GM23338 (cell line): ENCODE data around the gene SLC6A5. TPM values are rescaled to one million over a fixed set of nuclear protein-coding genes. Genes with fewer than 3 reads are reported as not detected.

Experiments
- ATAC-seq: fragments of 200-7000 bp; cut with Tn5 transposase; 3 replicates; pipeline ENCODE4 v1.9.1; 2020
- DNase-seq: peaks from one replicate; pipeline ENCODE4 v3.0.0-alpha.2; 2015; ENCODE audit warnings: low spot score
- H2AFZ ChIP-seq: fragments of 200-600 bp; sonication (generic); 2 replicates; pipeline ENCODE4 v1.8.0; 2016; ENCODE audit warnings: antibody characterized with exemption, mild to moderate bottlenecking, moderate library complexity
- H3F3A ChIP-seq: fragments of 200-600 bp; sonication (generic); replicated peaks from 2 replicates; pipeline ENCODE4 v1.8.0; 2017; ENCODE audit warnings: antibody characterized with exemption, mixed run types, low read depth
- H3K27ac ChIP-seq: fragments of 200-600 bp; sonication (generic); 2 replicates; pipeline ENCODE4 v1.6.1; 2016; ENCODE audit warnings: low read depth
- H3K27me3 ChIP-seq: fragments of 200-600 bp; sonication (generic); 2 replicates; pipeline ENCODE4 v1.8.0; 2016; ENCODE audit warnings: mild to moderate bottlenecking, mixed run types, moderate library complexity; ENCODE audit not compliant: insufficient read depth
- H3K36me3 ChIP-seq: fragments of 200-600 bp; sonication (generic); 2 replicates; pipeline ENCODE4 v1.8.0; 2016; ENCODE audit warnings: mild to moderate bottlenecking; ENCODE audit not compliant: insufficient read depth
- H3K4me1 ChIP-seq: fragments of 200-600 bp; sonication (generic); 2 replicates; pipeline ENCODE4 v1.8.0; 2016; ENCODE audit warnings: mild to moderate bottlenecking, moderate library complexity; ENCODE audit not compliant: insufficient read depth
- H3K4me2 ChIP-seq: fragments of 200-600 bp; sonication (generic); 2 replicates; pipeline ENCODE4 v1.7.1; 2017; ENCODE audit warnings: mixed run types
- H3K4me3 ChIP-seq: fragments of 200-600 bp; sonication (generic); 2 replicates; pipeline ENCODE4 v1.6.1; 2016; ENCODE audit warnings: mixed run types
- H3K79me2 ChIP-seq: fragments of 200-600 bp; sonication (generic); replicated peaks from 2 replicates; pipeline ENCODE4 v1.8.0; 2017; ENCODE audit warnings: mild to moderate bottlenecking; ENCODE audit not compliant: insufficient read depth
- H3K9me2 ChIP-seq: fragments of 200-600 bp; sonication (generic); 2 replicates; pipeline ENCODE4 v1.8.0; 2017; ENCODE audit not compliant: insufficient read depth
- H4K20me1 ChIP-seq: fragments of 200-600 bp; sonication (generic); replicated peaks from 2 replicates; pipeline ENCODE4 v1.8.0; 2017; ENCODE audit warnings: mild to moderate bottlenecking; ENCODE audit not compliant: insufficient read depth
- H3K27ac Mint-ChIP-seq: 2 replicates; pipeline ENCODE4 v1.8.0; 2020; ENCODE audit warnings: inconsistent platforms, mild to moderate bottlenecking, moderate library complexity, mixed read lengths
- H3K27me3 Mint-ChIP-seq: 3 replicates; pipeline ENCODE4 v1.8.0; 2022; ENCODE audit warnings: low read depth, mild to moderate bottlenecking, moderate library complexity, mixed read lengths, inconsistent platforms; ENCODE audit not compliant: insufficient read depth, poor library complexity
- H3K36me3 Mint-ChIP-seq: 3 replicates; pipeline ENCODE4 v1.8.0; 2021; ENCODE audit warnings: low read depth, mild to moderate bottlenecking, inconsistent platforms, moderate library complexity, mixed read lengths
- H3K4me1 Mint-ChIP-seq: 3 replicates; pipeline ENCODE4 v1.8.0; 2020; ENCODE audit warnings: mild to moderate bottlenecking, inconsistent platforms, mixed read lengths
- H3K4me3 Mint-ChIP-seq: 3 replicates; pipeline ENCODE4 v1.8.0; 2021; ENCODE audit warnings: moderate library complexity, mild to moderate bottlenecking, inconsistent platforms, mixed read lengths
- H3K9me3 Mint-ChIP-seq: 3 replicates; pipeline ENCODE4 v1.8.0; 2020; ENCODE audit warnings: moderate library complexity, mild to moderate bottlenecking, inconsistent platforms, mixed read lengths
- CREB1 ChIP-seq: fragments of 250-450 bp; sonication (Bioruptor Pico); IDR thresholded peaks from 2 replicates; pipeline ENCODE4 v1.5.0; 2020; ENCODE audit warnings: low read depth, mild to moderate bottlenecking, moderate library complexity
- EZH2 ChIP-seq: fragments of 200-600 bp; sonication (generic); IDR thresholded peaks from one replicate; pipeline ENCODE4 v1.8.0; 2017; ENCODE audit warnings: antibody characterized with exemption, mild to moderate bottlenecking, low read depth; ENCODE audit not compliant: unreplicated experiment
- JUNB ChIP-seq: IDR thresholded peaks from one replicate; pipeline ENCODE4 v1.6.1; 2016; ENCODE audit warnings: antibody characterized with exemption; ENCODE audit not compliant: unreplicated experiment
- POLR2AphosphoS5 ChIP-seq: IDR thresholded peaks from 2 replicates; pipeline ENCODE4 v1.6.1; 2016; ENCODE audit warnings: antibody characterized with exemption, low read depth
- STAT1 ChIP-seq: IDR thresholded peaks from one replicate; pipeline ENCODE4 v1.6.1; 2016; ENCODE audit warnings: antibody characterized with exemption; ENCODE audit not compliant: unreplicated experiment
- ZNF114 ChIP-seq: fragments of 250-450 bp; sonication (Bioruptor Pico); IDR thresholded peaks from 2 replicates; pipeline ENCODE4 v1.5.0; 2020; ENCODE audit warnings: mild to moderate bottlenecking, moderate library complexity
- ZNF331 ChIP-seq: fragments of 250-450 bp; sonication (Bioruptor Pico); IDR thresholded peaks from 2 replicates; pipeline ENCODE4 v1.5.0; 2020; ENCODE audit warnings: low read depth, mild to moderate bottlenecking, moderate library complexity
- polyA plus RNA-seq: library from polyadenylated mRNA; unstranded; fragments of >200 nt; fragmentation: Nextera tagmentation; extraction: Ambion mirVana; gene quantifications from 2 replicates; pipeline ENCODE4 v1.2.1, GENCODE V29; 2016
- total RNA-seq: library from RNA; depleted of rRNA; stranded (reverse); fragments of >200 nt; shearing (Covaris generic); gene quantifications from 2 replicates; pipeline ENCODE4 v1.2.3, GENCODE V29; 2014
- TF ChIP-seq, protein P1 (sequence below), 2 experiments: fragments of 200-600 bp in 1 of 2; sonication (generic) in 1 of 2; conservative IDR thresholded peaks; 2 replicates each; pipeline versions ENCODE4 v1.5.1 to v1.6.1; 2016 to 2017; ENCODE audit warnings: antibody characterized with exemption in 2 of 2, low read depth in 2 of 2, mild to moderate bottlenecking in 2 of 2, moderate library complexity in 1 of 2
- TF ChIP-seq, protein P2 (sequence below): fragments of 250-450 bp; sonication (Bioruptor Pico); IDR thresholded peaks from 2 replicates; pipeline ENCODE4 v1.5.0; 2020; ENCODE audit warnings: mild to moderate bottlenecking, moderate library complexity
- TF ChIP-seq, protein P3 (sequence below): IDR thresholded peaks from 2 replicates; pipeline ENCODE4 v1.6.1; 2016; ENCODE audit warnings: antibody characterized with exemption

Gene SLC6A5
- total and polyA plus RNA-seq, 2 experiments from 2014 or later, result not detected

DNA sequence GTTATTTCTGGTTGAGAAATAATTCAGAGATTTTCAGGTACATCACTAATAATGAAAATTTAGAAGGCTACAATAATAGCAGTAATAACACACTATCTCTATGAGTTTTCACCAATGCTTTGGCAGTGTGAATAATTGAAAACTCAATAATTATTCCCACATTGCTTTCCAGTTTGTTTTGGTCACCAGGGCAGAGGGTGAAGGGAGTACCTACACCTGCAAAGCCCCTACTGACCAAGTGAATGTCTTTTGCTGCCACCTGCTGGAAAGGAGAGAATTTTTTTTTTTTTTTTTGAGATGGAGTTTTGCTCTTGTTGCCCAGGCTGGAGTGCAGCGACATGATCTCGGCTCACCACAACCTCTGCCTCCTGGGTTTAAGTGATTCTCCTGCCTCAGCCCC lies 73.2 kb downstream of the SLC6A5 start:
- Mint-ChIP-seq H3K4me1 (peaks cover 25% of the 10 kb centered on the region), H3K4me3 (no peak overlapping the region), H3K36me3 (no peaks in the 10 kb centered on the region), H3K27ac (no peak overlapping the region), H3K27me3 (peaks cover 42% of the 10 kb centered on the region), H3K9me3 (no peaks in the 10 kb centered on the region; the same call in 1 of the 3 replicates)
- peaks cover 9% of the 10 kb centered on the region; the same call in 1 of the 2 replicates for H3F3A ChIP-seq
- peaks cover 51% of the 10 kb centered on the region for H3K27me3 ChIP-seq
- H4K20me1 ChIP-seq, result peaks cover 7% of the 10 kb centered on the region; the same call in 1 of the 2 replicates
- peaks cover 28% of the 10 kb centered on the region for H3K4me1 ChIP-seq
- no peaks in the 10 kb centered on the region for H3K36me3 ChIP-seq
- TF ChIP-seq, protein P1, sequence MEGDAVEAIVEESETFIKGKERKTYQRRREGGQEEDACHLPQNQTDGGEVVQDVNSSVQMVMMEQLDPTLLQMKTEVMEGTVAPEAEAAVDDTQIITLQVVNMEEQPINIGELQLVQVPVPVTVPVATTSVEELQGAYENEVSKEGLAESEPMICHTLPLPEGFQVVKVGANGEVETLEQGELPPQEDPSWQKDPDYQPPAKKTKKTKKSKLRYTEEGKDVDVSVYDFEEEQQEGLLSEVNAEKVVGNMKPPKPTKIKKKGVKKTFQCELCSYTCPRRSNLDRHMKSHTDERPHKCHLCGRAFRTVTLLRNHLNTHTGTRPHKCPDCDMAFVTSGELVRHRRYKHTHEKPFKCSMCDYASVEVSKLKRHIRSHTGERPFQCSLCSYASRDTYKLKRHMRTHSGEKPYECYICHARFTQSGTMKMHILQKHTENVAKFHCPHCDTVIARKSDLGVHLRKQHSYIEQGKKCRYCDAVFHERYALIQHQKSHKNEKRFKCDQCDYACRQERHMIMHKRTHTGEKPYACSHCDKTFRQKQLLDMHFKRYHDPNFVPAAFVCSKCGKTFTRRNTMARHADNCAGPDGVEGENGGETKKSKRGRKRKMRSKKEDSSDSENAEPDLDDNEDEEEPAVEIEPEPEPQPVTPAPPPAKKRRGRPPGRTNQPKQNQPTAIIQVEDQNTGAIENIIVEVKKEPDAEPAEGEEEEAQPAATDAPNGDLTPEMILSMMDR (conservative IDR thresholded peaks at IDR 0.05; ENCODE audit: low read depth in 2 of 2), result peak; percentile 56 to 69
- TF ChIP-seq ZNF331 (CRISPR knock-in tag) (no peak), EZH2 (peak; percentile 31)
- H3K79me2 ChIP-seq, result no peaks in the 10 kb centered on the region
- ATAC-seq (peak; percentile 15), DNase-seq (peak; percentile 64)
- H3K4me3 ChIP-seq, result no peak overlapping the region
- H2AFZ ChIP-seq, result no peak overlapping the region
- 0 out of 2 replicates have a peak, but pooled peaks cover 4% of the 10 kb centered on the region for H3K9me2 ChIP-seq
- H3K27ac ChIP-seq, result no peak overlapping the region
- peak overlapping the region; percentile 96; the same call in 1 of the 2 replicates for H3K4me2 ChIP-seq

DNA sequence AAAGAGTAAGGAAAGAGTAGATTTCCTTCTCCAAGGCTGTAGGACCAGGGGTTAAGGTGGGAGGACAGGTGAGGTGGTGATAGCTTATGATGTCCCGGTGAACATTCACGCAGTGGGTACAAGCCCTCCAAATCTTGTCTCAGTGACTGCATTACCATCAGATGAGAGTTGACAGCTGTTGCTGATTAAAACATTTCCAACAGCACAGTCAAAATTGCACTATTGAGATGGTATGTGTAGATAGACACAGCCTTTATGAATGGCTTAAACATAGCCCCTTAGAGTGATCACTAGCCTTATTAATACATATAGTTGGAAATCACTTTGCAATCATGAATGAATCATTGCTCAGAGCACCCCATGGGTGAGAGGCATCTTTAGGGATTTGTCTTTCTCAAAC lies 77.2 kb downstream of the SLC6A5 start:
- no peaks in the 10 kb centered on the region for H3K36me3 Mint-ChIP-seq
- H3K27ac ChIP-seq, result no peak overlapping the region
- H4K20me1 ChIP-seq, result no peaks in the 10 kb centered on the region
- H3K27ac Mint-ChIP-seq, result no peak overlapping the region
- H3K4me1 Mint-ChIP-seq, result peaks cover 8% of the 10 kb centered on the region
- H3K4me3 Mint-ChIP-seq, result no peak overlapping the region
- H3K4me2 ChIP-seq, result no peak overlapping the region
- H3K4me3 ChIP-seq, result no peak overlapping the region
- peaks cover 3% of the 10 kb centered on the region for H3K27me3 Mint-ChIP-seq
- no peaks in the 10 kb centered on the region for H3K79me2 ChIP-seq
- H3K9me2 ChIP-seq, result 0 out of 2 replicates have a peak, but pooled peaks cover 4% of the 10 kb centered on the region
- H3K9me3 Mint-ChIP-seq, result no peaks in the 10 kb centered on the region; the same call in 2 of the 3 replicates
- H3K36me3 ChIP-seq, result no peaks in the 10 kb centered on the region
- H2AFZ ChIP-seq, result no peak overlapping the region
- ATAC-seq, result no peak
- peaks cover 10% of the 10 kb centered on the region for H3K27me3 ChIP-seq
- H3F3A ChIP-seq, result no peaks in the 10 kb centered on the region
- DNase-seq, result no peak
- peaks cover 8% of the 10 kb centered on the region for H3K4me1 ChIP-seq
- no peak for TF ChIP-seq ZNF114 (CRISPR knock-in tag)
- TF ChIP-seq, protein P2, sequence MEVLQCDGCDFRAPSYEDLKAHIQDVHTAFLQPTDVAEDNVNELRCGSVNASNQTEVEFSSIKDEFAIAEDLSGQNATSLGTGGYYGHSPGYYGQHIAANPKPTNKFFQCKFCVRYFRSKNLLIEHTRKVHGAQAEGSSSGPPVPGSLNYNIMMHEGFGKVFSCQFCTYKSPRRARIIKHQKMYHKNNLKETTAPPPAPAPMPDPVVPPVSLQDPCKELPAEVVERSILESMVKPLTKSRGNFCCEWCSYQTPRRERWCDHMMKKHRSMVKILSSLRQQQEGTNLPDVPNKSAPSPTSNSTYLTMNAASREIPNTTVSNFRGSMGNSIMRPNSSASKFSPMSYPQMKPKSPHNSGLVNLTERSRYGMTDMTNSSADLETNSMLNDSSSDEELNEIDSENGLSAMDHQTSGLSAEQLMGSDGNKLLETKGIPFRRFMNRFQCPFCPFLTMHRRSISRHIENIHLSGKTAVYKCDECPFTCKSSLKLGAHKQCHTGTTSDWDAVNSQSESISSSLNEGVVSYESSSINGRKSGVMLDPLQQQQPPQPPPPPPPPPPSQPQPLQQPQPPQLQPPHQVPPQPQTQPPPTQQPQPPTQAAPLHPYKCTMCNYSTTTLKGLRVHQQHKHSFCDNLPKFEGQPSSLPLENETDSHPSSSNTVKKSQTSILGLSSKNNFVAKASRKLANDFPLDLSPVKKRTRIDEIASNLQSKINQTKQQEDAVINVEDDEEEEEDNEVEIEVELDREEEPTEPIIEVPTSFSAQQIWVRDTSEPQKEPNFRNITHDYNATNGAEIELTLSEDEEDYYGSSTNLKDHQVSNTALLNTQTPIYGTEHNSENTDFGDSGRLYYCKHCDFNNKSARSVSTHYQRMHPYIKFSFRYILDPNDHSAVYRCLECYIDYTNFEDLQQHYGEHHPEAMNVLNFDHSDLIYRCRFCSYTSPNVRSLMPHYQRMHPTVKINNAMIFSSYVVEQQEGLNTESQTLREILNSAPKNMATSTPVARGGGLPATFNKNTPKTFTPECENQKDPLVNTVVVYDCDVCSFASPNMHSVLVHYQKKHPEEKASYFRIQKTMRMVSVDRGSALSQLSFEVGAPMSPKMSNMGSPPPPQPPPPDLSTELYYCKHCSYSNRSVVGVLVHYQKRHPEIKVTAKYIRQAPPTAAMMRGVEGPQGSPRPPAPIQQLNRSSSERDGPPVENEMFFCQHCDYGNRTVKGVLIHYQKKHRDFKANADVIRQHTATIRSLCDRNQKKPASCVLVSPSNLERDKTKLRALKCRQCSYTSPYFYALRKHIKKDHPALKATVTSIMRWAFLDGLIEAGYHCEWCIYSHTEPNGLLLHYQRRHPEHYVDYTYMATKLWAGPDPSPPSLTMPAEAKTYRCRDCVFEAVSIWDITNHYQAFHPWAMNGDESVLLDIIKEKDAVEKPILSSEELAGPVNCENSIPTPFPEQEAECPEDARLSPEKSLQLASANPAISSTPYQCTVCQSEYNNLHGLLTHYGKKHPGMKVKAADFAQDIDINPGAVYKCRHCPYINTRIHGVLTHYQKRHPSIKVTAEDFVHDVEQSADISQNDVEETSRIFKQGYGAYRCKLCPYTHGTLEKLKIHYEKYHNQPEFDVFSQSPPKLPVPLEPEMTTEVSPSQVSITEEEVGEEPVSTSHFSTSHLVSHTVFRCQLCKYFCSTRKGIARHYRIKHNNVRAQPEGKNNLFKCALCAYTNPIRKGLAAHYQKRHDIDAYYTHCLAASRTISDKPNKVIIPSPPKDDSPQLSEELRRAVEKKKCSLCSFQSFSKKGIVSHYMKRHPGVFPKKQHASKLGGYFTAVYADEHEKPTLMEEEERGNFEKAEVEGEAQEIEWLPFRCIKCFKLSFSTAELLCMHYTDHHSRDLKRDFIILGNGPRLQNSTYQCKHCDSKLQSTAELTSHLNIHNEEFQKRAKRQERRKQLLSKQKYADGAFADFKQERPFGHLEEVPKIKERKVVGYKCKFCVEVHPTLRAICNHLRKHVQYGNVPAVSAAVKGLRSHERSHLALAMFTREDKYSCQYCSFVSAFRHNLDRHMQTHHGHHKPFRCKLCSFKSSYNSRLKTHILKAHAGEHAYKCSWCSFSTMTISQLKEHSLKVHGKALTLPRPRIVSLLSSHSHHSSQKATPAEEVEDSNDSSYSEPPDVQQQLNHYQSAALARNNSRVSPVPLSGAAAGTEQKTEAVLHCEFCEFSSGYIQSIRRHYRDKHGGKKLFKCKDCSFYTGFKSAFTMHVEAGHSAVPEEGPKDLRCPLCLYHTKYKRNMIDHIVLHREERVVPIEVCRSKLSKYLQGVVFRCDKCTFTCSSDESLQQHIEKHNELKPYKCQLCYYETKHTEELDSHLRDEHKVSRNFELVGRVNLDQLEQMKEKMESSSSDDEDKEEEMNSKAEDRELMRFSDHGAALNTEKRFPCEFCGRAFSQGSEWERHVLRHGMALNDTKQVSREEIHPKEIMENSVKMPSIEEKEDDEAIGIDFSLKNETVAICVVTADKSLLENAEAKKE (CRISPR knock-in tag), result no peak
- TF ChIP-seq EZH2, result no peak
- no peak for TF ChIP-seq STAT1
- no peak for TF ChIP-seq ZNF331 (CRISPR knock-in tag)
- TF ChIP-seq, protein P3, sequence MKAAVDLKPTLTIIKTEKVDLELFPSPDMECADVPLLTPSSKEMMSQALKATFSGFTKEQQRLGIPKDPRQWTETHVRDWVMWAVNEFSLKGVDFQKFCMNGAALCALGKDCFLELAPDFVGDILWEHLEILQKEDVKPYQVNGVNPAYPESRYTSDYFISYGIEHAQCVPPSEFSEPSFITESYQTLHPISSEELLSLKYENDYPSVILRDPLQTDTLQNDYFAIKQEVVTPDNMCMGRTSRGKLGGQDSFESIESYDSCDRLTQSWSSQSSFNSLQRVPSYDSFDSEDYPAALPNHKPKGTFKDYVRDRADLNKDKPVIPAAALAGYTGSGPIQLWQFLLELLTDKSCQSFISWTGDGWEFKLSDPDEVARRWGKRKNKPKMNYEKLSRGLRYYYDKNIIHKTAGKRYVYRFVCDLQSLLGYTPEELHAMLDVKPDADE, result no peak
- TF ChIP-seq JUNB, result no peak
- no peak for TF ChIP-seq POLR2AphosphoS5
- no peak for TF ChIP-seq CREB1 (CRISPR knock-in tag)
